Kidney (tissue), 14 donors: ENCODE measurements around the gene SGIP1. TPM values are rescaled to one million over a fixed set of nuclear protein-coding genes. Genes with fewer than 3 reads are reported as not detected.

ENCODE experiments used
- DNase-seq, 5 donors: peaks; one replicate each; pipeline ENCODE4 v3.0.0-alpha.2; 2013 to 2020
- FAIRE-seq: peaks from 2 replicates; lab custom pipeline; 2012; peaks lifted over from hg19 to GRCh38; lab: Jason Lieb, UNC
- H3K27ac ChIP-seq, 2 donors: one replicate each; pipeline ENCODE4 v1.7.0; 2013; ENCODE audit warnings: low read depth in 2 of 2, low read length in 2 of 2, inconsistent platforms in 1 of 2
- H3K27me3 ChIP-seq: one replicate; pipeline ENCODE4 v1.7.1; 2013; ENCODE audit warnings: low read length, inconsistent platforms; ENCODE audit not compliant: control insufficient read depth, insufficient read depth
- H3K36me3 ChIP-seq, 3 donors: one replicate each; pipeline versions ENCODE4 v1.7.0 to v1.7.1; 2013; ENCODE audit warnings: low read length in 3 of 3, control low read depth in 1 of 3, inconsistent platforms in 1 of 3; ENCODE audit not compliant: insufficient read depth in 3 of 3, control insufficient read depth in 2 of 3
- H3K4me1 ChIP-seq, 3 donors: one replicate each; pipeline versions ENCODE4 v1.7.0 to v1.7.1; 2013; ENCODE audit warnings: low read length in 3 of 3, inconsistent platforms in 1 of 3, low read depth in 1 of 3; ENCODE audit not compliant: control insufficient read depth in 2 of 3, insufficient read depth in 2 of 3
- H3K4me3 ChIP-seq, 3 donors: one replicate each; pipeline versions ENCODE4 v1.7.0 to v1.8.1; 2013; ENCODE audit warnings: low read length in 3 of 3, control low read depth in 1 of 3, inconsistent platforms in 1 of 3
- H3K9ac ChIP-seq, 3 donors: one replicate each; pipeline versions ENCODE4 v1.7.0 to v1.7.1; 2013; ENCODE audit warnings: low read length in 3 of 3, control low read depth in 1 of 3, inconsistent platforms in 1 of 3
- H3K9me3 ChIP-seq, 3 donors: one replicate each; pipeline versions ENCODE4 v1.7.0 to v1.7.1; 2013; ENCODE audit warnings: low read length in 3 of 3, control low read depth in 1 of 3, inconsistent platforms in 1 of 3; ENCODE audit not compliant: control insufficient read depth in 2 of 3, insufficient read depth in 1 of 3
- intact Hi-C: fragments of 100-400 bp; cut with DNase I; formaldehyde crosslinking; loops from one replicate; pipeline ENCODE4 v1.11.1; 2022
- polyA plus RNA-seq: library from polyadenylated mRNA; stranded (reverse); fragments of 350-450 nt; fragmentation: Illumina TruSeq; extraction: RNeasy Lipid Tissue Mini Kit (QIAGEN cat#74804); gene quantifications from one replicate; pipeline ENCODE4 v1.2.3, GENCODE V29; 2014; ENCODE audit warnings: low read depth, low replicate concordance; ENCODE audit not compliant: insufficient read depth
- total RNA-seq: library from RNA; stranded (reverse); fragmentation: NEBNext Ultra II Directional; extraction: Animal tissue kit (Norgen Biotek cat#: 25700); gene quantifications from one replicate; pipeline ENCODE4 v1.2.1, GENCODE V29; 2021
- TF ChIP-seq, protein P1 (sequence below): IDR thresholded peaks from 3 replicates; pipeline ENCODE4 v1.5.1; 2012; ENCODE audit warnings: mild to moderate bottlenecking, moderate library complexity, borderline replicate concordance; ENCODE audit not compliant: insufficient read depth; ENCODE audit errors: extremely low read depth
- donor health status: control.
- donor health status: control.
- donor health status: control.
- donor health status: control.
- donor health status: control.
- donor health status: DM: yes; HTN: yes; CAD: no.
- donor health status: Normal renal cell carcinoma (clear cell type).

The SGIP1 gene
- total and polyA plus RNA-seq, 2 donors from 2014 or later = 8.3 to 11.2 TPM

DNA sequence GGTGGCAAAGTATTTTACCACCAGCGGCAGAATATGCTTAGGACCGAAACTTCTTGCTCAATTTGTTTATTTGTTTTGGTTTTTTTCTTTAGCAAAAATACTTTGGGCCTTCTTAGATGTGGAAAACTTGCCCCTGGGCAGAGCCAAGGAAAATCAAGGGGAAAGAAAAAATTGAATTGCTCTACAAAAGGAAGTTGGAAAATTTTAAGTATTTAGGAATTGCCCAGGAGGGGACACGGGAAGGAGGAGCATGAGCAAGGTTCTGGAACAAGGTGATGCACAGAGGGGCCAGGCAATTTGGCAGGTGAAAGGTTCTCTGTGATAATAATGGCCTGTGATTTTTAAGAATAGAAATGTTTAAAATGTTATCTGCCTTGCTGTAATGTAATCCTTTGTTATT lies 28.6 kb downstream of the SGIP1 start:
- Histone ChIP-seq H3K27ac (peak overlapping the region; percentile 10 to 76), H3K9ac (no peak overlapping the region), H3K27me3 (no peaks in the 10 kb centered on the region), H3K4me3 (no peak overlapping the region), H3K9me3 (no peaks in the 10 kb centered on the region), H3K4me1 (peaks cover 2 to 5% (median 4%) of the 10 kb centered on the region in 3 donors), H3K36me3 (no peaks in the 10 kb centered on the region)
- no peak for FAIRE-seq
- TF ChIP-seq, protein P1, sequence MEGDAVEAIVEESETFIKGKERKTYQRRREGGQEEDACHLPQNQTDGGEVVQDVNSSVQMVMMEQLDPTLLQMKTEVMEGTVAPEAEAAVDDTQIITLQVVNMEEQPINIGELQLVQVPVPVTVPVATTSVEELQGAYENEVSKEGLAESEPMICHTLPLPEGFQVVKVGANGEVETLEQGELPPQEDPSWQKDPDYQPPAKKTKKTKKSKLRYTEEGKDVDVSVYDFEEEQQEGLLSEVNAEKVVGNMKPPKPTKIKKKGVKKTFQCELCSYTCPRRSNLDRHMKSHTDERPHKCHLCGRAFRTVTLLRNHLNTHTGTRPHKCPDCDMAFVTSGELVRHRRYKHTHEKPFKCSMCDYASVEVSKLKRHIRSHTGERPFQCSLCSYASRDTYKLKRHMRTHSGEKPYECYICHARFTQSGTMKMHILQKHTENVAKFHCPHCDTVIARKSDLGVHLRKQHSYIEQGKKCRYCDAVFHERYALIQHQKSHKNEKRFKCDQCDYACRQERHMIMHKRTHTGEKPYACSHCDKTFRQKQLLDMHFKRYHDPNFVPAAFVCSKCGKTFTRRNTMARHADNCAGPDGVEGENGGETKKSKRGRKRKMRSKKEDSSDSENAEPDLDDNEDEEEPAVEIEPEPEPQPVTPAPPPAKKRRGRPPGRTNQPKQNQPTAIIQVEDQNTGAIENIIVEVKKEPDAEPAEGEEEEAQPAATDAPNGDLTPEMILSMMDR = no peak
- intact Hi-C loops = no loop called here
- DNase-seq = no peak

DNA sequence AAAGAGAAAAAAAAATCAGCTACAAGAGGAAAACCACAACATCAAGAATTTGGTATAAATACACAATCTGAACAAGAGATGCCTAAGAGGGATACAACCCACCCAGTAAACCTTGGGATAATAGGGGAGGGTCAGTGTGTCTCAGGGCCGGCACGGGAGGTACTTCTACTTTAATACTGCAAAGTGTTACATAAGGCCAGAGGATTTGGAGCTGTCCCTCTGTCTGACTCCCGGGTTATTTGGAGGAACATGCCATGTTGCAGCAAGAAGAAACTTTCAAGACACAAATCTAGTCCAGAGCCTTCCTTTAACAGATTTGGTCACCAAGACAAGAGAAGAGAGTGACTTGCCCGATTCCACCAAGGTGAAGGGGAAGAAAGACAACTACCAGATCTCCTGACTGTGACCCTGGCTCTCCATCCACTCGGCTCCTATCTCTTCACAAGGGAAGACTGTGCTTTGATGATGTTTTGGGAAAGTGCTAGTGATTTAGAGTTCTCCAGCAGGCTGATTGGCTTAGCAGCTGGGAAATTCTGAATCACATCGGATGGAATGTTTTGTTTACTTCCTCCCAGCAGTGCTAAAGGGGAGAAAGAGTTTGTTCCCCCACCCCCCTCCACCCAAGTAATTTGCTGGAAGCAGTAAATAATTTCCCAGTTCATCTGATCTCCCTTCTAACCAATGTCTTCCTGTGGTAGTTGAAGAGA lies 29.3 kb downstream of the SGIP1 start:
- intact Hi-C loops = no loop called here
- FAIRE-seq (no peak), DNase-seq (peak in 3 of 5 donors; percentile 22 to 84 (median 63))
- Histone ChIP-seq H3K9ac (peak overlapping the region in 1 of 3 donors; percentile 48), H3K27ac (peak overlapping the region; percentile 76 to 84), H3K4me1 (peaks cover 0 to 5% (median 2%) of the 10 kb centered on the region in 3 donors), H3K36me3 (no peaks in the 10 kb centered on the region), H3K27me3 (no peaks in the 10 kb centered on the region), H3K9me3 (peaks cover 0 to 2% (median 0%) of the 10 kb centered on the region in 3 donors), H3K4me3 (peak overlapping the region in 1 of 3 donors; percentile 22)
- TF ChIP-seq, protein P1 = no peak

DNA sequence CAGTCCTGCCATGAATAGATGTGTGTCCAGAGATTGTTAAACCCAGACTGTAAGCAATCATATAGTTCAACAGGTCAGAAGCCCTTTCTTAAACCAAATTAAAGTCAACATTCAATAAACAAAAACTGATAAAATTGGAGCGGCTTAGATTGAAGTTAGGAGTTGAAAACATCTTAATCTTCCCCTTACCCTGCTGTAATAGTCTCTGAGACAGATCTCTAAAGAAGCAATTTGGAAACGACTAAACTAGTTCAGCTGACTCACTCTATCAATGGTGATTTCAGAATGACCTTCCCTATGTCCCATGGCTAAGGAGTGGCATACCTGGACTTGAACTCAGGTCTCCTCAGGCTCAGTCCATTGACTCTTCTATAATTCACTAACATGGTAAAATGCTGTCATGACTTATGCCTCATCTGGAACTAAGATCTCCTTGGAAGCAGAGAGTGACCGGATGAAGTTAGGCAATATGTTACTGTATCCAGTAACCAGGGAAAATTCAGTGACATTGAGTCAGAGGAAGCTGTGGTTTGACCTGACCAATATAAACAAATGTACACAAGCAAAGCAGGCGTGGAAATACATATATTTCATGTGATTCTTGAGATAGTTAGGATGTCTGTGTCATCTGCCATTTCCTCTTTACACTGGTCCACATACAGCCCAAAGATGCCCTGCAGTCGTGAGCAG lies 30.1 kb downstream of the SGIP1 start:
- H3K27ac ChIP-seq = peak overlapping the region; percentile 71 to 76
- no peaks in the 10 kb centered on the region for H3K27me3 ChIP-seq
- H3K36me3 ChIP-seq = no peaks in the 10 kb centered on the region
- H3K4me3 ChIP-seq = no peak overlapping the region
- DNase-seq (peak in 1 of 5 donors; percentile 41), FAIRE-seq (no peak)
- H3K9ac ChIP-seq = no peak overlapping the region
- H3K9me3 ChIP-seq = peaks cover 0 to 2% (median 0%) of the 10 kb centered on the region in 3 donors
- TF ChIP-seq, protein P1 = no peak
- peaks cover 0 to 5% (median 2%) of the 10 kb centered on the region in 3 donors for H3K4me1 ChIP-seq
- intact Hi-C loops = no loop called here
